GM12878 (cell line): Measurements from ENCODE around the gene TTC38.

Source experiments
- CEBPZ ChIP-seq: fragments of 150-350 bp; IDR thresholded peaks from 2 replicates; pipeline ENCODE4 v1.6.1; 2016; ENCODE audit warnings: low read depth, low read length
- CHD2 ChIP-seq: IDR thresholded peaks from 2 replicates; pipeline ENCODE4 v1.6.1; 2011; ENCODE audit warnings: low read depth, low read length, improper control_type of control experiment, borderline replicate concordance
- EGR1 ChIP-seq, 2 experiments: IDR thresholded peaks; 1 replicate in 1 of 2; 2 replicates in 1 of 2; pipeline ENCODE4 v1.6.1; 2011 to 2012; ENCODE audit warnings: low read depth in 2 of 2, low read length in 2 of 2, borderline replicate concordance in 1 of 2, mild to moderate bottlenecking in 1 of 2, moderate library complexity in 1 of 2
- FOXK2 ChIP-seq: fragments of 450-650 bp; IDR thresholded peaks from 2 replicates; pipeline ENCODE4 v1.6.1; 2017; ENCODE audit warnings: mild to moderate bottlenecking, moderate library complexity
- KDM1A ChIP-seq: fragments of 200-600 bp; sonication (generic); IDR thresholded peaks from 2 replicates; pipeline ENCODE4 v1.6.1; 2016; ENCODE audit warnings: borderline replicate concordance
- KLF5 ChIP-seq: fragments of 450-650 bp; IDR thresholded peaks from 2 replicates; pipeline ENCODE4 v1.6.1; 2014; ENCODE audit warnings: mild to moderate bottlenecking; ENCODE audit not compliant: partially characterized antibody
- POLR2A ChIP-seq: IDR thresholded peaks from 2 replicates; pipeline ENCODE4 v1.6.1; 2011; ENCODE audit warnings: low read depth, mild to moderate bottlenecking, low read length
- POLR2AphosphoS5 ChIP-seq: IDR thresholded peaks from 2 replicates; pipeline ENCODE4 v1.6.1; 2011; ENCODE audit warnings: mild to moderate bottlenecking, low read length, inconsistent platforms
- SREBF2 ChIP-seq: IDR thresholded peaks from 2 replicates; pipeline ENCODE4 v1.6.1; 2012; ENCODE audit warnings: mild to moderate bottlenecking, low read length
- TAF1 ChIP-seq: IDR thresholded peaks from 2 replicates; pipeline ENCODE4 v1.6.1; 2011; ENCODE audit warnings: mild to moderate bottlenecking, low read depth, low read length, borderline replicate concordance
- ZNF24 ChIP-seq: fragments of 450-650 bp; IDR thresholded peaks from 2 replicates; pipeline ENCODE4 v1.6.1; 2017; ENCODE audit warnings: antibody characterized with exemption, mild to moderate bottlenecking
- TF ChIP-seq, protein P1 (sequence below), 3 experiments: IDR thresholded peaks in 2 of 3; conservative IDR thresholded peaks in 1 of 3; 2 replicates each; pipeline ENCODE4 v1.5.1; 2011; ENCODE audit warnings: low read depth in 3 of 3, low read length in 3 of 3, mild to moderate bottlenecking in 3 of 3, control low read depth in 2 of 3, moderate library complexity in 2 of 3, inconsistent platforms in 1 of 3, mixed read lengths in 1 of 3; ENCODE audit not compliant: control insufficient read depth in 2 of 3, insufficient read depth in 1 of 3; ENCODE audit errors: extremely low read depth in 1 of 3

DNA sequence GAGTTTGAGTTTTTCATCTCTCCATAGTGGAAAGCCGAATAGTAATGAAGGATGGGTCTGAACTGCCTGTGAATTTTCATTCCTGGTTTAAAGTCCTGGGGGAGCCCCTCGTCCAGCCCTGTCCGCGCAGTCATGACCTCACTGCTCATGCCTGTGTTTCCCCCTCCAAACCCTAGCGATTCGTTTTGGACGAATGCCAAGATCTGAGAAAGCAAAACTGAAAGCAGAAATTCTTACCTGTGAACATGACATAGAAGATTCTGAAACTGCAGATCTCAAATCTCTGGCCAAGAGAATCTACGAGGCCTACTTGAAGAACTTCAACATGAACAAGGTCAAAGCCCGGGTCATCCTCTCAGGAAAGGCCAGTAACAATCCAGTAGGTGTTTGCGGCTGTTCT is 48.2 kb upstream of the TTC38 start:
- TF ChIP-seq EGR1 (IDR thresholded peaks at IDR 0.05; ENCODE audit: borderline replicate concordance in 1 of 2, low read depth in 2 of 2, low read length in 2 of 2) (no peak), POLR2AphosphoS5 (no peak), SREBF2 (no peak), CHD2 (no peak), TAF1 (no peak), KLF5 (no peak), CEBPZ (no peak), POLR2A (no peak), KDM1A (no peak), FOXK2 (no peak), ZNF24 (no peak)
- TF ChIP-seq, protein P1, sequence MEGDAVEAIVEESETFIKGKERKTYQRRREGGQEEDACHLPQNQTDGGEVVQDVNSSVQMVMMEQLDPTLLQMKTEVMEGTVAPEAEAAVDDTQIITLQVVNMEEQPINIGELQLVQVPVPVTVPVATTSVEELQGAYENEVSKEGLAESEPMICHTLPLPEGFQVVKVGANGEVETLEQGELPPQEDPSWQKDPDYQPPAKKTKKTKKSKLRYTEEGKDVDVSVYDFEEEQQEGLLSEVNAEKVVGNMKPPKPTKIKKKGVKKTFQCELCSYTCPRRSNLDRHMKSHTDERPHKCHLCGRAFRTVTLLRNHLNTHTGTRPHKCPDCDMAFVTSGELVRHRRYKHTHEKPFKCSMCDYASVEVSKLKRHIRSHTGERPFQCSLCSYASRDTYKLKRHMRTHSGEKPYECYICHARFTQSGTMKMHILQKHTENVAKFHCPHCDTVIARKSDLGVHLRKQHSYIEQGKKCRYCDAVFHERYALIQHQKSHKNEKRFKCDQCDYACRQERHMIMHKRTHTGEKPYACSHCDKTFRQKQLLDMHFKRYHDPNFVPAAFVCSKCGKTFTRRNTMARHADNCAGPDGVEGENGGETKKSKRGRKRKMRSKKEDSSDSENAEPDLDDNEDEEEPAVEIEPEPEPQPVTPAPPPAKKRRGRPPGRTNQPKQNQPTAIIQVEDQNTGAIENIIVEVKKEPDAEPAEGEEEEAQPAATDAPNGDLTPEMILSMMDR (IDR thresholded peaks at IDR 0.05 in 2 of 3, conservative IDR thresholded peaks at IDR 0.05 in 1 of 3; ENCODE audit: control insufficient read depth in 2 of 3, extremely low read depth in 1 of 3, insufficient read depth in 1 of 3, low read depth in 3 of 3, low read length in 3 of 3) = no peak
